Epithelial cell of esophagus (primary cell): ENCODE measurements around the gene UBE3A.

Source experiments
- DNase-seq: peaks from one replicate; pipeline ENCODE4 v3.0.0; 2010; ENCODE audit warnings: low read depth
- H3K4me3 ChIP-seq: 2 replicates; pipeline ENCODE4 v1.5.1; 2011; ENCODE audit warnings: mild to moderate bottlenecking, low read length, control low read depth
- CTCF ChIP-seq: IDR thresholded peaks from 2 replicates; pipeline ENCODE4 v1.5.1; 2011; ENCODE audit warnings: low read depth, mild to moderate bottlenecking, low read length, control low read depth, inconsistent platforms; ENCODE audit not compliant: insufficient read depth; ENCODE audit errors: missing control alignments

Gene UBE3A

GRCh38 chr15:25441111-25441510 is 2.3 kb upstream of the UBE3A start:
- no peak for DNase-seq
- H3K4me3 ChIP-seq = no peak overlapping the region
- TF ChIP-seq CTCF = no peak

DNA sequence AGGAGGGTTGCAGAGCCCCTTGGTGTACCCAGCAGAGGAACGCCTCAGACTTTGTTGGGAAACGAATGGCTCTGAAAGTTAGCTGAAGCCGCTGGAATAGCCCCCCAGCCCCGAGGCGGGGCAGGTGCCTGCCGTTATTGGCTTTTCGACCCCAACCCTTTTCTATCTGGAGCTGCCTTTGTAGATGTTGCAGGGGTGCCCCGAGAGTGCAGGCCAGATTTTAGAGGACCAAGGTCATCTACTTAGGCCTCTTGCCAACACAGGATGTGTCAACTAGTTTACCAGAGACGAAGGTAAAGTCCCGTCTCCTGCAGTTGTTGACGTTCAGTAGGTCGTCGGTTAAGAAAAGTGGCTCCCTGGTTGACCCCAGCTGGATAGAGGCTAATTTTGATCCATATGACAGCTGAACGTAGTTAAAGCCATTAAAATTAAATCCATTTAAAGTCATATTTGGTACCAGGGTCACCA is 579 bp upstream of the UBE3A start:
- TF ChIP-seq CTCF = no peak
- DNase-seq = peak; percentile 32
- H3K4me3 ChIP-seq = peak overlapping the region; percentile 79

DNA sequence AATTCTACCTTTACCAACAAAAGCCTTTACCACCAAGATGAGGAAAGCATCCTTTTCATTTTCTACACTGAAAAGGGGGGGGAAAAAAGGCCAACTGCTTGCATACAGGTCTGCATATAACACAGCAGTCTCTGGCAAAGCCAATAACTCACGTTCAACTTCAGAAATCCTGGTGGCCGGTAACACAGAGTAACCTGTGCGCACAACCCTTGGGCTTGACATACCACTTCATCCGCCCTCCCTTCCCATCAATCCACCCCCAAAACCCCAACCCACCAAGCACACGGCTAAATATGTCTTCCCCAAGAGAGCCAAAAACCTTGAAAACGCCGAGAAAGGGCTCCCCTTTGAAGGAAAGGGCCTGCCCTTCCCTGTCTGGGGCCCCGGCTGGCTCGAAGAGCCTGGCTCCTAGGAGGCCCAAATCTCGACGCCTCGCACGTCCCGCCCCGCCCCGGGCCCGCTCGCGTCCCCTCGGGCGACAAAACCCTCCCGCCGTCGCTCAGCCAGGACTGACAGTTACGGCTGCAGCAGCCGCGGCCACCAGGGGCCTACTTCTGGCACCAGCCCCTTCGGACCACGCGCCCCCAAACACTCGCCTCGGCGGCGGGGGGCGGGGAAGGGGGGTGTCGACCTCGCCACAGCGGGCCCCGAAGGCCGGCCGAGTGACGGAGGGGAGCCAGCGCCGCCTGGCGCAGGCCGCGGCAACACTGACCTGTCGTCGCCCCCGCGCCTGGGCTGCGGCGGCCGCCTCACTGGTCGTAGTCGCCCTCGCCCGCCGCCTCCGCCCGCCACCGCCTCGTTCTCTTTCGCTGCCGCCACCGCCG is 835 bp downstream of the UBE3A start:
- peak overlapping the region; percentile 84 for H3K4me3 ChIP-seq
- DNase-seq = peak; percentile 53

DNA sequence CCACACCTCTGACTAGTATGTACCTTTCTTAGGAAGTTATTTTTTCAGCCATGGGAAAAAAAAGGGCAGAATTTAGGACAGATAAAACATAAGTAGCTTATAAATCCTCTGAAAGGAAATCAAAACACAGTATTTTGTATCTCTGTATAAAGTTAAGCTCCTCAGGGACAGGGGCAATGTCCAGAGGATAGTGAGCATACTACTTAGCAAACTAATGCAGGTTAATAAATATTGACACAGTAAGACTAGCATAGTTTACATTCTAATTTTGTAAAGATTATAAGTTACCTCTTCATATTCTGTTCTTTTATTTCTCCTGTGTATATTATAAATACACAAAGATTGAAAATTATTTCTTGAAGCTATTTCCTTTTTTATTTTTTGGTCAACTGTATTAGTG is 2.1 kb downstream of the UBE3A start:
- H3K4me3 ChIP-seq = peak overlapping the region; percentile 84
- DNase-seq = no peak
- no peak for TF ChIP-seq CTCF

More for the DNA sequence above, 835 bp downstream of the UBE3A start:
- TF ChIP-seq CTCF = no peak

- no peak for TF ChIP-seq CTCF
- no peak overlapping the region for H3K4me3 ChIP-seq
- DNase-seq = no peak
Observed at GRCh38 chr15:25435474-25436243, 3.2 kb downstream of the UBE3A start.

GRCh38 chr15:25433118-25433865 is 5.5 kb downstream of the UBE3A start:
- no peak for TF ChIP-seq CTCF
- no peak for DNase-seq
- H3K4me3 ChIP-seq = no peak overlapping the region
